Activated T-cell treated with anti-CD3 and anti-CD28 coated beads for 48 hours (primary cell): Measurements from ENCODE around the gene ADCY9.
A peak's percentile ranks its signal among the peaks of the same experiment; 100 is the strongest.

Source experiments
- DNase-seq: peaks from one replicate; pipeline ENCODE4 v3.0.0-alpha.2; 2020; ENCODE audit warnings: low read depth

Gene ADCY9

DNA sequence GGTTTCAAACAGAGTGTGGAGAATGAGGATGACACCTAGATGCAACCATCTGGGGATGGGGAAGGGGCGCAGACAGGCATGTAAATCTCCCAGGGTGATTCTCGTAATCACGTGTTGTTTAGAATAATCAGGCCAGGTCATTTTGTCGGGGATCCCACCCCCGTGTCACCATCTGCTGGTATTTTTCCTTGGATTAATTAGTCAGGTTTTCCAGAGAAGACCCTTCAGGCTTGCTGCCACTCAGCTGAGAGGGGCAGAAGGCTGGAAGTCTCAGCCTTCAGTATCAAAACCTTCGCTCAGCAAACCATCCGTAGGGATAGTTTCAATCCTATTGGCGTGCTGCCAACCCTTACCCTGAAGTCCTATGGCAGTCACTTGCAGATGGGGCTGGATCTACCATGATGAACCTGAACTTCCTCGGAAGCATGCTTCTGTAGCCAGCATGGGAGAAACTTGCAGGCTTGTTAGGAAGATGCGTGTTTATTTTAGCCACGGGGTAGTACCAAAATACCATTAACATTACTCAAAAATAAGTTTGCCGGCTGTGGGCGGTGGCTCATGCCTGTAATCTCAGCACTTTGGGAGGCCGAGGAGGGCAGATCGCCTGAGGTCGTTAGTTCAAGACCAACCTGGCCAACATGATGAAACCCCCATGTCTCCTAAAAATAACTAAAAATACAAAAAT is 7.5 kb upstream of the ADCY9 start:
- DNase-seq = no peak

DNA sequence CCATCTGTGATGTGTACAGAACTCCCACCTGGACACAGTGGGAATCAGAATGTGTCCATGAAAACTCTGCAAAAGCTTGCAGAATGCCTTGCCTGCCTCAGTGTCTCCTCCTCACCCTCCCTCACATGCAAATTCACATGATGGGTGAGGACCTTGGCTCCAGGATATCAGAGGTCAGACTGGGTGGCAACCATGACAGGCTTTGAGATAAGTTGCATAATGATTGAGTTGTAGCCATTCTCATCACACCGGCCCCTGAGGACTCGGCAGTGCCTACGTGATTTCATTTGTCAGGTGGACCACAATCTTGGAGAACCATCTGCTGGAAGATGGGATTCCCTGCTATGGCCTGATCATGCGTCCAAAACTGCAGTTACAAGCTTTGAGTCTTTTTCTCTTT is 3.9 kb upstream of the ADCY9 start:
- DNase-seq = no peak

DNA sequence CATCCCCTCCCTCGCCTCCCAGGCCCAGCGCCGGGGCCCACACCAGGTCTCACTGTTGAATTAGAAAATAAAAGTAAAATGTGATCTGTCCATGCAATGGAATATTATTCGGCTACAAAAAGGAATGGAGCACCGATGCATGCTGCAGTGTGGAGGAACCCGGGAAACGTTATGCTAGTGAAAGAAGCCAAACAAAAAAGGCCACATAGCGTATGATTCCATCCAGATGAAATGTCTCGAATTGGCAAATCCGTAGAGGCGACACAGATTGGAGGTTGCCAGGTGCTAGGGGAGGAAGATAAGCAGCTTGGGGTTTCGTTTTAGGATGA is 972 bp upstream of the ADCY9 start:
- DNase-seq = no peak

DNA sequence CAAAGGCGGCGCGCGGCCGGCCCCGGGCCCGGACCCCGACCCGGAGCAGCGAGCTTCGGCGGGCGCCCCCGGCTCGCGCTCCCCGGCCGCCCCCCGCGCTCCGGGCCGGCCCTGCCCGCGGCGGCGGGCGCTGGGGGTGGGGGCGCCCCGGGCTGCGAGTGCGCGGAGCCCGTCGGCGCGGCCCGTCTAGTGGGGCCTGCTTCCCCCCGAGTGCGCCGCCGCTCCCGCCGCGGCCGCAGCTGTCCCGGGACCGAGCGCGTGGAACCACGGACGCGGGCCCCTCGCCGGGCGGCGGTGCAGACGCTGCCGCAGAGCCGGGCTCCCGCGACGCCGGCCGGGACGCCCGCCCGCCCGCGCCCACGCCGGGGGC is 308 bp downstream of the ADCY9 start:
- no peak for DNase-seq

DNA sequence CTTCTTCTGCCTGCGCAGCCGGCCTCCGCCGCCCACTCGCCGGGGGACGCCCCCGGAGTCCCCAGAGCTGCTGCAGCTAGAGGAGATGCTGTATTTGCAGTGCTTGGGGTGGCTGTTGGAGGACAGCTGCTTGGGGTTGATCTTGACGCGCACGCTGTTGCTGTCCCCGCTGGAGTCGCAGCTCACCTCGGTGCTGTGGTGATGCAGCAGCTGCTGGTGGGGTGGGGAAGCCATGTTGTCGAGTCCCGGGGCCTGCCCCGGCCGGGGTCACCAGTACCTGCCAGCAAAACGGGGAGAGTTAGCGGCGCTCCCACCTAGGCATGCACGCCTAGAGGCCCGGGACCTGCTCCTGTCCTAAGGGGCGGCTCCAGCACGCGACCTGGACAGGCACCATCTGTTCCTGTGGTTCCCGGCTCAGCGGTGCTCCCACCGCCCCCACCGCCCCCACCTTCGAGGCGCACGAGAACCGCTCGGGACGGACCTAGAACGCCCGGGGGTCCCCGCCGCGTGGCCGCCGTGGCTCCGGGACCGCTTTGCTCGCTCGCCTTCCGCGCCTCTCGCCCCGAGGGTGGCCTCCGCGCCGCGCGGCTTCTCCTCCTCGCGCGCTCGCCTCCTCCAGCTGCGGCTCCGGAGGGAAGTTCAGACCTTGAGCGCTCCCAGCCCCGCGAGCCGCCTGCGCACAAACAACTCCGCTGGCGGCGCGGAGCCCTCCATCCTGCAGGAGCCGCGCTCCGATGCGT is 863 bp downstream of the ADCY9 start:
- DNase-seq = peak; percentile 47

DNA sequence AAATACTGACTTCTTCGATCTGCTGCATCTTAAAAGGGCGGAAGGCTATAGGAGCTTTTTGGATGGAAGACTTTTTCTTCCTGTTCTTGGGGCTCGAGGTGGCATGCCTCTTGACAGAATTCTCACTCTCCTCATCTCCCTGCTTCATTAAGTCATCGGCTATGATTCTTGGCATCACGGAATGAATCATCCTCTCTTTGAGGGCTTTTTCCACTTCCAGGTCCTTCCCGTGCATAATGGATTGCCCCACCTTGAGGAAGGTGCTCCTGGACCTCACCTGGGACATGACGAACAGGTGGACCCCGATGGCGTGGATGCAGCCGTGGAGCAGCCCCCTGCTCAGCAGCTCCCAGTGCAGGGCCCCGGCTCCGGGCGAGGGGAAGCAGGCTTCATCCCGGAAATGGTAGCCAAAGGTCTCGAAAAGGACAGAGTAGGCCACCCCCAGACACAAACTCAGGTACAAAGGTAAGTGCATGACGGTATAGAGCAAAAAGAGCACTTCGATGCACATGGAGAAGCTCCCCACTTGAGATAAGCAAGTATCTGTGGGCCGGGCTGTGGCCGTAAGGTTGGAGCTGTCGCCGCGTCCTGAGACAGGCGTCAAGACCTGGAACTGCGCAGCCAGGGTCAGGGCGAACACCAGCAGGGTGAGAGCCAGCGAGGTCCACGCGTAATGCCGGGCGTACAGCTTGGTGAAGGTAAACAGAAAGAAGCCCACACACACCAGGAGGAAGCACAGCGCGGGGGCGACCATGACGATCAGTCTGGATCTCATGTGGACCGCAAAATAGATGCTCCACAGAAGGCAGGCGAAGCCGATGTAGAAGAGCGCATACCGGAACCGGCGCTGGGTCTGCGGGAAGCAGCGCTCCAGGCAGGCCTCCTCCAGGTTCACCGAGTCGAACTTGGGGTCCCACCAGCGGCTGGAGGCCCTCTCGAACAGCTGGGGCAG is 1.7 kb downstream of the ADCY9 start:
- DNase-seq = no peak

DNA sequence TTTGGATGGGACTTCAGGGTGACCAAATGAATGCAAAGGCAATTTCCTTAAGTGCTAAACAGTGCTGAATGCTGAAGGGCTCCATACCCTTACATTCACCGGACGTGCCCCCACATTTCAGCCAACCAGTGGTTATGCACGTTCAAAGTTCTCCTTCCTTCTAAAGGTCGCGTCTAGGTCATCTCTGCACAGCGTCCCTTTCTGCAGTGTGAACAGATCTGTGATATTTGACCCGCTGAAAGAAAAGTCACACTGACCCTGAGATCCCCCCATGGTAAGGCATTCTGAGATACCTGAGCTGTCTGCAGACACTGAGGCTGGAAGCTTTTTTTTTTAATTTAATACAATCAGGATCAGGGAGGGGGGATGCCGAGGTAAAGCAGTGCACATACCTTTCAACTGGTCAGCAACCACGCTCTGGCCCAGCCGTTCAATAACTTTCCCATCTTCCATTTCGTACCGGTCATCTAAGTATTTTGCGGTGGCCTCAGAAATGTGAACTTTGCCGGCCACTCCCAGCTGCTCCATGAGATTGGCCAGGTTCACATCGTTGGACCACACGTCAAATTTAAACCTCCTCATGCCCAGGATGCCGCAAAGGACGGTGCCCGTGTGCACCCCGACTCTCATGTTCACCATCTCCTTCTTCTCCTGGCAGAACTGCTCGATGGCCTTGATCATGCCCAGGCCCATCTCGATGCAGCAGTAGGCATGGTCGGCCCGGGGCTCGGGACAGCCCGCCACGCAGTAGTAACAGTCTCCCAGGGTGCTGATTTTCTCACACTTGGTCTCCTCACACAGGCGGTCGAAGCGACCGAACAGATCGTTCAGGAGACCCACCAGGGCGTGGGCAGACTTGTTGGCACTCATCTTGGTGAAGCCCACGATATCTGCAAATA is 2.6 kb downstream of the ADCY9 start:
- DNase-seq = no peak

DNA sequence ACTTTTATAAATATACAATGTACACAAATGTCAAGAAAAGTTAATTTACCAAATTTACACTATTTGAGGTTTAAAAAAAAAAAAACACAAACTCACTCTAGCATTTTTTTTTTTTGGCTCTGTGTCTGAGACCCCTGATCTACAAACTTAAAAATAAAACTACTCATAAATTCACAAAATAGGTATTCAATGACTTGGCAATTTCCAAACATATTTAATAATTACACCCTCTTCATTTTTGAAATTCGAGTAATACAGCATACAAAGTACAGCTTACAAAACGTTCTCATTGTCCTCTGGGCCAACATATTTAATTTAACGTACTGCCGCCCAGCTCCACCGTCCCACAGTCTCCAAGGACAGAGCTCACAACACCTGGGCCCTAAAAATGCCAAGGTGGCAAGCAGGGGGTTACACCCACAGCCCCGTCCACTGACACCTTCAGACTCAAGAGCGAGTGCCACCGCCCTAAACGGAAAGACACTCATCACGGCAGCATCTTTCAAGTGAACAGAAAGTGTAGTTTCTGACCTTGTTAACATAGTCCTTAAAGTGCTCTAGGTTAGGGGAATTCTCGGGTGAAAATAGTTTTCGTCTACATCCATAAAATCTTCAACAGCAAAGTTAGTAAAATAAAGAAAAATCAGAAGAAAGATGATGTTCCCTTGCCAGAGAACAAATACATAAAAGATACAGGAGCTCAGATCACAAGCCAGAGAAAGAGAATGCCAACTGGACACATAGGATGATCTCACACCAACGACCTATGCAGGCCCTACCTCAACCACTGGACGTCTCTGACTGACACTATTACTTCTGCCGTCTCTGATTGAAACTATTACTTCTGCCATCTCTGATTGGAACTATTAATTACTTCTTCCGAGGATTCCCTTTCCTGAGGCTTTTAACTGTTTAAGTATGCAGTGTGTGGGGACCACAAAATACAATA is 4.2 kb downstream of the ADCY9 start:
- no peak for DNase-seq

DNA sequence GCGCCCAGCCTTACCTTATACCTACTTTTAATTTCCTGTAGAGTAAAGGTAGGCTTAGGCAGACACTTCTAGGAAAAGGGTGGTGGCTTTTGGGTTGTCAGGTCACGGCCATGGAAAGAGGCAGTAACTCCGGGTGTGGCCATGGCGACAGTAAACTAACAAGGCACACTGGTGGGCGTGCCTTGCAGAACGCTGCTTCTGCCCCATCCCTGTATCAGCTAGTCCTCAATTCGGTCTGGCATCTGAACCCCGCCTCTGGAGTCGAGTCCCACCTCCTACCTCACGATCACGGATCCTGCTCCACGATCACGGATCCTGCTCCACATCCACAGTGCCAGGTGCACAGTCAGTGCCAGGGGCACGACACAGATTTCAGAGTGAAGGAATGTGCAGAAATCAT is 5.6 kb downstream of the ADCY9 start:
- DNase-seq = no peak

DNA sequence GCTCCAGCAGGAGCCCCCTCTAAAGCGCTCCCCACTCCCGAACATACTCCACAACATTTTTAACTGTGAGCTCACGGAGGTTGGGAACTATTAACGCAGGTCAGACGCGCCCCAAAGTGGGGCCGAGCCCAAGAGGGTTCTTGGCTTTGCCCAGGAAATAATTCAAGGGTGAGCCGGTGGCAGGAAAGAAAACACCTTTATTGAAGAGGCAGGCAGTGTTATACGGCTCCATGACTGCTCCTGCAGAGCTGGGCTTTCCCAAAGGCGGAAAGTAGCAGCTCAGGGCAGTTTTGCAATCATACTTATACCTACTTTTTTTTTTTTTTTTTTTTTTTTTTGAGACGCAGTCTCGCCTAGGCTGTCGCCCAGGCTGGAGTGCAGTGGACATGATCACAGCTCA is 6.2 kb downstream of the ADCY9 start:
- no peak for DNase-seq

DNA sequence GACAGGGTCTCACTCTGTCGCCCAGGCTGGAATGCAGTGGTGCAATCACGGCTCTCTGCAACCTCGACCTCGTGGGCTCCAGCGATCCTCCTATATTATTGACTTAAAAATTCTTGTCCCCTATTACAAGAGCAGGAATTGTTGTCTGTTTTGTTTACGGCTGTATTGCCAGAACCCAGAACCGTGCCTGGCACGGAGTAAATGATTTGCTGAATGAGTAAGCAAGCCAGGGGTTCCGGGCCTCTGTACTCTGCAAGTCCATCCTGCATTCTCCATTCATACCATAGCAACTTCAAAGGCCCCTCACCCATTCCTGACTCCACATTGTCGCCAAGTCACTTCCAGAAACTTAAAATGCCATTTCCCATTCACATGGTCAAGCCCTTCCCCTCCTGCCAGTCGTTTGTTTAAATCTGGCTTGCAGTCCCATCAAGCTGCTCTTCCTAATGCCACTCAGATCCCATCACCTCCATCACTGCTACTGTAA is 6.9 kb downstream of the ADCY9 start:
- DNase-seq = no peak

DNA sequence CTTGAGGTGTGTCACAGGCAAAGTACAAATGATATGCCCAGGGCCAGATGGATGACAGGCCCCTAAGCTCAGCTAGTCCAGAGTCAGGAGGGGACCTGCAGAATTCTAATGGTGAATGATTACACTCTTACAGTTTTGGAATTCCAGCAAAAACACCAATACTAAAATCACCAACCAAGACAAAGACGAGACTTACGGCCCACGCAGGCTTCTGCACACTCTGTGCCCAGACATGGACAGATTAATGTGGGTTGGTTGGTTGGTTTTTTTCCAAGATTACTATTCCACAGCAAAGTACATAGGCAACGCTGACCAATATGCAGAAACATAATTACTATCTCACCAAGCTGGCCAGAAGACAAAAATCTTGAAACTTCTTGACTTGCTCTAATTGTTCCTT is 9.7 kb downstream of the ADCY9 start:
- no peak for DNase-seq

DNA sequence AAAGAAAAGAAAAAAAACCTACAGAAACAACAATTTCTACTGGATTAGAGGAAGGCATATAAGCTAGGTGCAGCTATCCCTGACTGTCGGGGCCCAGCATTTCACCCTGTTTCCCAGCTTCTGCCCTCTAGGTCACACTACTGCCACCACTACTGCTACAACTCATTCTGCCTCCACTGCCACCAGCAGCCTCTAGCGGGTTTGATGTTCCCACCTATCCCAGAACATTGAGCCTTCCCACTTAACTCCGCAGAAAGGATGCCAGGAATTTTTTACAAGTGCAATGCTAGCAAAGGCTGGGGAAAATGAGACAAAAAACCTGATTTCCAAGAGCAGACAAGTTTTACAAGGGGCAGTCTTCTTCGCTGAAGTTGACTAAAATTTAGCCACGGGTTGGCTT is 10.4 kb downstream of the ADCY9 start:
- no peak for DNase-seq

DNA sequence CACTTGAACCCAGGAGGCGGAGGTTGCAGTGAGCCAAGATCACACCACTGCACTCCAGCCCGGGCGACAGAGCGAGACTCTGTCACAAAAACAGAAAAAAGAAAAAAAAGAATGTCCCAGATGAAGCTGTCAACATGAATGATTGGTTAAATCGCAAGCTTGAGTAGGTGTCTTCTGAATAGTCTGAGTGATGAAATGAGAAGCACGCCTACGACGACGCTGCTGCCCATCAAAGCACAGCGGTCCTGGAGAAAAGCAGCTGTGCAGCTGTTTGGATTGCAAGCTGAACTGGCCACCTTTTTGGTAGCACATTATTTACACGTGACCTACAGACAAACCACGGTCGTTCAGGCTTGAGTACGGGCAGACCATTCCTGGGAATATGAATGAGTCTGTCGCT is 12.5 kb downstream of the ADCY9 start:
- no peak for DNase-seq

DNA sequence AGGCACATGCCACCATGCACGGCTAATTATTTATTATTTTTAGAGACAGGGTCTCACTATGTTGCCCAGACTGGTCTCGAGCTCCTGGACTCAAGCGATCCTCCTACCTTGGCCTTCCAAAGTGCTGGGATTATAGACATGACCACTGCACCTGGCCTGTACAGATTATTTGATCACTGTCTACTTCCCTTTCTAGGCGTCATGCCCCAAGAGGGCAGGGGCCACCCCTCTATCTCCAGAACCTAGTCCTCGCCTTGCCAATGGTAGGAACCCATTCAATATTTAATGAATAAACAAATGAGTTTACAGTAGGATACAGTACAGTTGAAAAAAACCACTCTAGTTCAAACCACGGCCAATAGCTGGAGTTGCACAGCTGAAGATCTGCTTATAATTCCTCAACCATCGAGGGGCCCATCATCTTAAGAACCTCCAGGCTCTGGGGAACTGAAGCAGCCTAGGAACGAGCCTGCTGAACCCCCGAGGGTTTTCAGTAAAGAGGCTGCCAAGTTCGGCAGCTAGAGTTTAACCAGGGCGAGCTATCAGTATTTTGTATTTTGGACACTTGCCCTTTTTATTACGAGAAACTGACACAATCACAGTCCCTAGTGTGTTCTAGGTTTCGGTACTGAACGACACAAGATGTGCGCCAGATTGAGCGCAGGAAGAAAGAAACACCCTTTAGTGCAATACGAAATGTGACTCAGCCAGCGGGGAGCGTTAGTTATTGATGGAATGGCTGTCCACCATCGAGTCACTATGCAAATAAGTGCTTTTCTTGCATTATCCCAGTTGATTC is 14.6 kb downstream of the ADCY9 start:
- DNase-seq = no peak

DNA sequence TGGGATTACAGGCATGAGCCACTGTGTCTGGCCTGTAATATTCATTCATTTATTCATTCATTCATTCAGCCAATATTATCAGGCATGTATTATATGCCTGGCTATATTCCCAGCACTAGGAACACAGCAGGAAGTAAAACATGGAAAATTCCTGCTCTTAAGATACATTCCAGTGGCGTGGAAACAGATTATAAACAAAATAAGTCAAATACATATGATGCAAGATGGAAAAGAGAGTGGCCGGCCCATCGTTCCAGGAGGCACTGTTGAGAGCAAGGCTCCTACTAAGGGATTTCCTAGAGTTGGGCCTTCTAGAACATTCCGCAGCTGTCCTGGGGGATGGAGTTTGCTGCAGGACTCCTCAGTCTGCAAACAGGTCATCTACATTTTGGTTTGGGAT is 17.7 kb downstream of the ADCY9 start:
- DNase-seq = no peak

DNA sequence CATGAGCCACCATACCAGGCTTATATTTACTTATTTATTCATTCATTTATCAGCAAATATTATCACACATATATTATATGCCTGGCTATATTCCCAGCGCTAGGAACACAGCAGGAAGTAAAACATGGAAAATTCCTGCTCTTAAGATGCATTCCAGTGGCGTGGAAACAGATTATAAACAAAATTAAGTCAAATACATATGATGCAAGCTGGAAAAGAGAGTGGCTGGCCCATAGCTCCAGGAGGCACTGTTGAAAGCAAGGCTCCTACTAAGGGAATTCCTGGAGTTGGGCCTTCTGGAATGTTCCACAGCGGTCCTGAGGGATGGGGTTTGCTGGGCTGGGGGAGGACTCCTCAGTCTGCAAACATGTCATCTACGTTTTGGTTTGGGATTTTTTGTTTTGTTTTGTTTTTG is 18.4 kb downstream of the ADCY9 start:
- DNase-seq = no peak

DNA sequence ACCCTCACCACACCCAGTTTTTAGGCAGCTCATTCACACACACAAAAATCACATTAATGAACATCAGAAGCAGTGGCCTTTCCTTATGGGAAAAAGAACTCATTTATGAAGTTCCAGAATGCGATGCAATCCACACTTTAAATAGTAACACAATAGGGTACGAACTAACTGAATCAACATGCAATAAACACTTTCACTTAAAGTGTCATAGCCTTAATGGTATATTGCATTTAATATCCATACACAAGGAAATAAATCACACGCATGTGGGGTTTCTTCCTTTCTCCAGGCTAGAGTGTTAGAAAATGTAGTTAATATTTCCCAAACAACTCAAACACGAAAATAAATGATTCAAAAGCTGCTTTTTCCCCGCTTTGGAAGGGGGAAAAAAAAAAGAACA is 19.7 kb downstream of the ADCY9 start:
- DNase-seq = no peak

DNA sequence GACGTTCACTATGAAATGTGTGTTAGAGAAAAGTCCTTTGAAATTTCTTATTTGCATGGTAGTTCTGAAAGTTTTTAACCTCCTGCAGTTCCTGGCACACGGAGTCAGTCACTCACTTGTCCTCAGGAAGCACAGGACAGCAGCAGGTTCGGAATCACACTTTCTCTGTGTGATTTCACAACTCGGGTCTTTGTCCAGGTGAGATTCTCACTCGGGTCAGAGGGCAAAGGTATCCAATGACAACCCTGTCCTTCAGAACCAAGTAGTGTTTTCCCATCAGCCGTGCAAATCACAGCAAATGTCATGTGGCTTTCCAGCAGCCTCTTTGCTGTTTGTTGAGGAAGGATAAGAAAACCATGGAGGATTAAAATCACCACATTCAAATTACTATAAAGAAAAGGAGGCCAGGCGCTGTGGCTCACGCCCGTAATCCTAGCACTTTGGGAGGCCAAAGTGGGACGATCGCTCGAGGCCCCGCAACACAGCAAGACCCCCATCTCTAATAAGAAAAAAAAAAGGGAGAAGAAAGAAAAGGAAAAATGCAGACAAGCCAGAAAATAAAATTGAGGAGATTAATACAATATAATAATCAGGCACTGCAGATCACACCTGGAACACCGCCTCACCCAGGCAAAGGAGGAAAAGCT is 22.0 kb downstream of the ADCY9 start:
- DNase-seq = no peak
